NCI-H2196 treated with DMSO at 0.1 percent for 48 hours (cell line): ENCODE measurements around the gene DIPK1A.
"Not testable (repeated sequence)": the region's sequence is repeated elsewhere in the genome, so short reads cannot be mapped to it uniquely, and the experiment has no call there.

Experiments used
- DNase-seq: peaks from one replicate; lab custom pipeline; 2025; ENCODE audit not compliant: unreplicated experiment; lab: John Stamatoyannopoulos, UW

The DIPK1A gene

DNA sequence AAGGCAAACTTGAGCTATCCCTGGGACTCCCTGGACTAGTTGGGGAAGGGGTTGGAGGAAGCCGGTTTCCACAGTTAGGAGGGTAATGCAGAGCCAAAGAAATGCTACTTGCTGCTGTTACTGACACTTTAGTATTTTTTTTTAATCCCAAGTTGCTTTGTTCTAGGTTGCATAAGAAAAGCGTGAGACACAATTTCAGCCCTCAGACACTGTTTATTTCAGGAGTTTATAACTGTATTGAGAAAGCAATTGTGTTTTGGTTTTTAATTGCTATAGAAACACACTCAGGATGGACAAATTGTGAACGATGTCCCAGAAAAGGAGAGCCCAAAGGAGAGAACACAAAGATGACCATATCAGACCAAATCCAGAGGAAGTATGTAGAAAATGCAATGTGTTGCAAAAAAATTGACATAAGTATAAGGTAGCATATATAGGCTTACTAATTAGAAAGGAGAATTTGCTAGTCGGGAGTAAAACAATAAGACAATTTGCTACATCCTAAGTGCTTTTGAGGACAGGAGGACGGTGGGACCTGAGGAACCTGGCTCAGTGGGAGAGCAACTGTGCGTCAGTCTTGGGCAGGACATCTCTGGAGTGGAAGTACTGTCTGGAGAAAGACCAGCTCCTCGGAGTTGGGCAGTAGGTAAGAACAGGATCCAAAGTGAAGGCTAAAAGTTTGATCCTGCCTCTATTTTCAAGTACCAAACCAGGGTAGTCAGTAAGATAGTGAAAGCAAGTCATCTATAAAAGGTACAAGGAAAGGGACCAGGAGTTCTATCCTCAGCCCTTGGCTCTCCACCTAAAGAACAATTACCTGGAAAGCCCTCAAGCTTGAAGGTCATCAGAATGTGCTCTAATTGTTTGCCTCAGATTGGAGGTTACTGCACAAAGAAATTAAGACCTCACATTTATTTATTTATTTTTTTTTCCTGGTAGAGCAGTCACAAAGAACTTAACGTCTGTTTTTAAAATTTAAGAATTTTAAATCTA, 39.9 kb downstream of the DIPK1A start:
- no peak for DNase-seq

DNA sequence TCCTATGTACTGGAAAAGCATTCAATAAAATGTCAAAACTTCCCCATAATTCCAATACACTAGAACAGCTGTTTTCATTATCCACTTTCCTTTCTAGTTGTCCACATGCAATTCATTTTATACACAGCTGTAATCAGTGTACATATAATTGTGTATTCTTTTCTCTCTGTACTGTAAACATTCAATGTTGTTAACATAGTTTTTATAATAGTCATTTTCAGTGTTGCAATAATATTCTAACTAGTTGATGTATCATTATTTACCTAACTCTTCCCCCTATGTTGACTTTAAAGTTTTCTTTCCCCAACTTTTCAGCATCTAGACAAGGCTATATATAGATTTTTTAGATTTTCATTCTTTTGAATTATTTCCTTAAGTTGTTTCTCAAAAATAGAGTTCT, 44.4 kb downstream of the DIPK1A start:
- no peak for DNase-seq

DNA sequence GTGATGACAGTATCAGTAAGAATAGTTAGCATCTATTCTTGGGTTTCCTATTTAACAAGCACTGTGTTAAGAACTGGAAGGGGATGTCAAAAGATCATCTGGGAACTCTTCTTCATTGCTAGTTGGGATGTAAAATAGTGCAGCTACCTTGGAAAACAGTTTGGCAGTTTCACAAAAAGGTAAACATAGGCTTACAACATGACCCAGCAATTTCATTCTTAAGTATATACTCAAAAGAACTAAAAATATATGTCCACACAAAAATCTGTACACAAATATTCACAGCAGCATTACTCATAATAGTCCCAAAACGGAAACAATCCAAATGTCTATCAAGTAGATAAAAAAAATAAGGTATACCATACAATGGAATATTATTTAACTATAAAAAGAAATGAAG, 45.7 kb downstream of the DIPK1A start:
- DNase-seq = no peak

DNA sequence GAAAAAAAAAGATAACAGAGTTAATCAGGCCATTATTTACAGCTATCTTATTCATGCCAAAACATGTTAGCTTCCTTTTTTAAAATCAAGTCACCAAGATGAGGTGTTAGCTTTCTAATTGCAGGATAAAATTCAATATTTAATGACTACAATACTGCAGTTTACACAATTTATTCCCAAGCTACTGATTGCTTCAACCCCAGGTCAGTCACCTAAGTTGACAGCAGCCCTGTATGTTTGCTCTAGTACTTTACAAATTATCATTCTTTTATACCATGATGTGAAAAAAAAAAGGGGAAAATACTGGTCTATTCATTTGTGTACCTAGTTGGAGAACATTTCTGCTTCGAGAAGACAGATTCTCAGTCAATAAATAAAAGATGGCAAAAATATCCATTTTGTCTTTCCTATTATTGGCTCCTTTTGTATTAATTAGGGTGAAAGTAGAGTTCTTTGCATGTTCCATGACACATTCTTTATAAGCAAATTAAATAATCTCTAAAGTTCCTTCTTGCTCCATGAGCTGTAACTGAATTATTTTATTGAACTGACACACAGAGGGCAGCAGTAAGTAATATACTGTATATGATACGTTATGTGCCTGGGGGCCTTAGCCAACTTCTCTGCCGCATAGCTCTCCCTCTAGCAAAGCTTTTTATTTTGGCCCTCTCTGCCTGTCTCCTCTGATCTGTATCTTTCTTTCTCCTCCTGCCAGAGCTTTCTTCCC, 48.0 kb downstream of the DIPK1A start:
- DNase-seq = no peak

DNA sequence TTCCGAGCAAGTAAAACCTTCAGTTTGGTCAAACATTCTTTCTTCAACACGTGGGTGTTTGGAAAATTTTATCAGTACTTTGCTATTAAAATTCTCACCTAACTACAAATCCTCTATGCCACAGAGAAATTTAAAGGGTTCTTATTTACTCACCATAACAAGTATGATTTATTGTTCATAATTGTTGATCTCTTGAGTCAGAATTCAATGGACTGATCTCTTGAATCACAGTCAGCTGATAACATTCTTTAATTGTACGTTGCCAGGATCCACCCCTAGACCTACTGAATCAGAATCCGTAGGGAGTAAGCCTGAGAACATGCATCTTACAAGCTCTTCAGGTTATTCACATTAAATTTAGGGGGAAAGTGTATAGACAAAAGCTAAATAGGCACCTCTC, 51.2 kb downstream of the DIPK1A start:
- no peak for DNase-seq

DNA sequence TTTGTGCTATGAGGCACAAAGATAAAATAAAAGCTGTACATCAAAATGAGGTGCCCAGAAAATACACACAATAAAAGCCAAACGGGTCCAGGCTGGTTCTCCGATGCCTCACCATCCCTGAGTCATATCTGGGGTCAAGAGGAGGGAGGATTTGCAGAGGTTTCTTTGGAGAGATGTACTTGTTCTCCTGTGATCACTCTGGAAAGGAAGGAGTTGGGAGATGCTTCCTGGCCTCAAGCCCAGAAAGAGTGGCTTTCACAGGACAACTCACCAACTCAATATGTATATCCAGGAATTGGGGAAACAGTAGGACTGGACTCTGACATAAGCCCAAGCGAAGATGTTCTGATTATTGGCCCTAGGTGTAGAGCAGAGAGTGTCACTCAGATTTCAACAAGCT, 51.9 kb downstream of the DIPK1A start:
- DNase-seq = no peak

DNA sequence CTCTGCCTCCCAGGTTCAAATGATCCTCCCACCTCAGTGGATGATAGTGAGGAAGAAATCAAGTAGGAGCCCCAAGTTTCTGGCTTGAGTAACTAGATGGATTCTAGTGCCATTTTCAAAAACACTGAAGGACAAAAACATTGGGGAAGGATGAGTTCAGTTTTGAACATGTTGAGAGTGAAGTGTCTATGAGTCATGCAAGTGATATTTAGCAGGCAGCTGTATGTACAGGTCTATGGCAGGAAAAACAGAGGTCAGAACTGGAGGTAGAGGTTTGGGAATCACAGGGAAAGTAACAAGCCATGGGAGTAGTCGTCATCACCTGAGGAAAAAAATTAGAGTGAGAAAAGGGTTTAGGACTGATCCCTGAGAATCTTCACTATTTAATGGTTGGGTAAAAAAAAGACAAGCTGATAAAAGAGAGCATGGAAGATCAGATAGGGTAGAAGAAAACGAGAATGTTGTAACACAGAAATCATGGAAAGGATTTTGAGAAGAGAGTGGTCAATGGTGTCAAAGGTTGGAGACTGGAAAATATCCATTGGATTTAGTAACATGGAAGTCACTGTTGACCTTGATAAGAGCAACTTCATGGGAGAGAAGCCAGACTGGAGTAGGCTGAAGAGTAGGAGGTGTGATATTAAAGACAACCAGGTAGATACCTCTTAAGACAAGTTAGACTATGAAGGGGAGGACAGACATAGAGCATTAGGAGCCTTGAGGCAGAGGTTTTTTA, 53.1 kb downstream of the DIPK1A start:
- peak; percentile 13 for DNase-seq

DNA sequence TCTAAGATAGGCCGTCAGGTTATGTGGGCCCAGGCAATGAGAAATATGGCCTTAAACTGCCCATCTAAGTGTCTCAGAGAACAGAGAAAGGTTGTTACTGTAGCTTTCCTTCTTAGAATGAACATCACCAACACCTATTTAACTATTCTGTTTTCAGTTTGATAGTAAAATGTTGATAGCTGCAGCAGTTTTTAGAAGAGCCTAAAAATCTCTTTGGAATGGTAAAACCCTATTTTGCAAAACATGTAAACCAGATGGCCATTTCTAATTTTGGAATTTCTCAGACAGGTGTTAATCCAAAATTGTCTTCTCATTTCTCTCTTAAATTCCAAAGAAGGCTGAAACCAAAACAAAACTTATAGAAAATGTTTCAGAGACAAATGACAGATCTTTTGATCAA, 57.5 kb downstream of the DIPK1A start:
- DNase-seq = no peak

DNA sequence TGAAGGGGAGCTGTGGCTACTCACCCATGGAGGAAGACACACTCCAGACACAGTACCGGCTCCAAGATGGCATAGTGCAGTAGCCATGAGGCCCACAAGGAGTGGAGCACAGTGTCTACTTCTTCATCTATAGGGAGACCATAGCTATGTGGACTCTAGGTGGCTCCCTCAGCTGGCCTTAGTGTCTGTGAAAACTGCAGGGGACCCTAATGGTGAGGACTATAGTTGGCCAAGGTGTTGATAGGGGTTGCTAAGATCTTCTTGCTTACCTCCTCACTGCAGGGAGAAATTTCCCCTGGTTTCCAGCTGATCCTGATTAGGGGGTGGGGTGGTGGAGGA, 58.9 kb downstream of the DIPK1A start:
- no peak for DNase-seq

DNA sequence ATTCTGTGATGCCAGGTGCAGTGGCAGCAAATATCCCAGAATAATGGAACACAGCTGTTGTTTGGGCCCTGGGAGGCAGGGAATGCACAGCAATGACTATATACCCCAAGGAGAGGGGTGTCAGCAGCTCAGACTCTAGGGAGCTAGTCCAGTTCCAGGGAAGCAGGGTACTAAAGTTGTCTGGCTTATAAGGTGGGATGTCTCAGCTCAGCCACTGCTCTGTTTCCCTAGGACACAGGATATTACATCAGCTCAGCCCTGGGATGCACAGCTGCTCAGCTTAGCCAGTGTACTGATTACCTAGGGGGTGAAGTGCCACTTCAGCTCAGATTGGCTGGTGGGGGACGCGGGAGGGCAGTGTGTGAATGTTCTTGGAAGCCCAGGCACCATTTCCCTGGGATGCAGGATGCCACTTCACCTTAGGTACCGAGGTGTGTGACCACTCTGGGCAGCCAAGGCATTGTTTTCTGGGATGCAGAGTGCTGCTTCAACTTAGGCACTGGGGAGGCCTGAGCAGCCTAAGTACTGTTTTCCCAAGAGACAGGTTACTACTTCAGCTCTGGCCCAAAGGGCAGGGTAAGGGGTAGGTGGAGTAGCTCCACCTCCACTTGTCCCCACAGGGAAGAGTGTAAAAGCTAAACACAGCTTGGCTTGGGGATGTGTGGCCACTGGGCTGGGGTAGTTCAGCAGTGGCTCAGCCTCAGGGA, 59.4 kb downstream of the DIPK1A start:
- DNase-seq = no peak

DNA sequence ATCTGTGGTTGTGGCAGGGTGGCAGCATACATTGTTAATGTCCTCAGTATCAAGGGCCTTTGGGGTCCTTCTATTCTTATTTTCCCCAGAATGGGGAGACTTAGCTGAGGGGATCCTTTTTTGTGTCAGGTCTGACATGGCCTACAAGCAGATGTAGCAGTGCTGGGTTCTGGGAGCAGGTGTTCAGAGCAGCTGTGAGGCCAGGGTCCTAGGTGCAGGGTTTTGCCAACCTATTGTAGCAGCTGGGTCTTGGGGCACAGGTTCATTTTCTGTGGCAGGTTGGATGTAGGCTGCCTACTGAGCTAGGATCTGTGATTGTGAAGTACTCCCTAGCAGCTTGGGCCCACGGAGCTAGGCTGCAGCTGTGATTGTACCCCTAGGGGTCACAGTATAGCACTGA, 60.1 kb downstream of the DIPK1A start:
- DNase-seq = no peak

DNA sequence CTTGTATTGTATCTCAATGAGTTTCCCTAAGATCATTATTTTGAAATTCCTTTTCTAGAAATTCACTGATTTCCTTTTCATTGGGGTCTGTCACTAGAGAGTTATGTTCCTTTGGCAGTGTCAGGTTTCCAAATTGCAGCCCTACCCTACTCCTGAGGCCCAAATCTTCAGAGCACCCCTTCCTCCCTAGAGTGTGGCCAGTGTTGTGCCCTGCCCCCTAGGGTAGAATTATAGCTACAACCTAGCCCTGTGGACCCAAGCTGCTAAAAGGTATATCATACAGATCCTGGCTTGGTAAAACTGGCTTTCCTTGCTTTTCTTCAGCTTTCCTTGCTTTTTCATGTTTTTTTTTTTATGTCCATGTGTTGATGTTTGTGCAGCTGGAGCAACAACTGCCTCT, 60.7 kb downstream of the DIPK1A start:
- DNase-seq = no peak

DNA sequence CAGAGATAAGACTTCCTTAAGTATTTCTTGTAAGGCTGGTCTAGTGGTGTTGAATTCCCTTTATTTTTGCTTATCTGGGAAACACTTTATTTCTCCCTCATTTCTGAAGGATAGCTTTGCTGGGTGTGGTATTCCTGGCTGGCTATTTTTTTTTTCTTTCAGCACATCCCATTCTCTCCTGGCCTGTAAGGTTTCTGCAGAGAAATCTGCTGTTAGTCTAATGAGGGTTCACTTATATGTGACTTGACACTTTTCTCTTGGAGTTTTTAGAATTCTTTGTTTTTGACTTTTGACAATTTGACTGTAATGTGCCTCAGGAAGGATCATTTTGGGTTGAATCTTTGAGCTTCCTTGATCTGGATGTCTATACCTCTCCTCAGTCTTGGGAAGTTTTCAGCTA, 61.5 kb downstream of the DIPK1A start:
- DNase-seq = no peak

DNA sequence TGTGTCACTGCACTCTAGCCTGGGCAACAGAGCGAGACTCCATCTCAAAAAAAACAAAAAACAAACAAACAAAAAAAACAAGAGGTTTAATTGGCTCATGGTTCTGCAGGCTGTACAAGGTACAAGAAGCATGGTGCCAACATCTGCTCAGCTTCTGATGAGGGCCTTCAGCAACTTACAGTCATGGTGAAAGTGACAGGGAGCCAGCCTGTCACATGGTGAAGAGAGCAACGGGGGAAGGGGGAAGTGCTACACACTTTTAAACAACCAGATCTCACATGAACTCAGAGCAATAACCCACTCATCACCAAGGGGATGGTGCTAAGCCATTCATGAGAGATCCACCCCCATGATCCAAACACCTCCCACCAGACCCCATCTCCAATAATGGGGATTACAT, 63.2 kb downstream of the DIPK1A start:
- not testable (repeated sequence) for DNase-seq

DNA sequence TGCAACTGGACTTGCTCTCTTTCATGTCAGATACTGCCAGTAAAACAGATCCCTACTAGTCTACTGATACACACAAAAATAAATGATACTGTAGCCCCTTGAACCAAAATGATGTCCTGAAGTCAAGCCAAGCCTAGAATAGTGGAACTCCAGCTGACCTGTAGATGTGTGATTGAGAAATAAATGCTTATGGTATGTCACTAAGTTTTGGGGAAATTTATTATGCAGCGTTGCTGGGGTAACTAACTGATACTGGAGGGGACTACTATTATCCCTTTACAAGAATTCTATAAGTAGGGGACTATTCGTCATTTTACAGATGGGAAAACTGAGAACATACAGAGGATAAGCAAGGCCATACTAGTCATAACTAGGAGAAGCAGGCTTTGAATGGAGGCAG, 73.8 kb downstream of the DIPK1A start:
- DNase-seq = no peak

DNA sequence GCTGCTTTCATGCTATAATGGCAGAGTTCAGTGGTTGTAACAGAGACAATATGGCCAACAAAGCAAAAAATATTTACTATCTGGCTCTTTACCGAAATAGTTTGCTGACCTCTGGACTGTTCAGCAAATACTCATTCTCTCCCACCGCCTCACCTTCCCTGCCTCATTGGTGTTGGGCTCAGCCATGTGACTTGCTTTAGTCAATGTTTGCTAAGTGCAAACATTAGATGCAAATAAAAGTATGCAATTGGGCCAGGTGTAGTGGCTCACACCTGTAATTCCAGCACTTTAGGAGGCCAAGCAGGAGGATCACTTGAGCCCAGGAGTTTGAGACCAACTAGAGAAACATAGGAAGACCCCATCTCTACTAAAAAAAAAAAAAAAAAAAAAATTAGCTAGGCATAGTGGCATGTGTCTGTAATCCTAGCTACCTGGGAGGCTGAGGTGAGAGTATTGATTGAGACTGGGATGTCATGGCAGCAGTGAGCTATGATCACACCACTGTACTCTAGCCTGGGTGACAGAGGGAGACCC, 74.3 kb downstream of the DIPK1A start:
- DNase-seq = peak; percentile 20

DNA sequence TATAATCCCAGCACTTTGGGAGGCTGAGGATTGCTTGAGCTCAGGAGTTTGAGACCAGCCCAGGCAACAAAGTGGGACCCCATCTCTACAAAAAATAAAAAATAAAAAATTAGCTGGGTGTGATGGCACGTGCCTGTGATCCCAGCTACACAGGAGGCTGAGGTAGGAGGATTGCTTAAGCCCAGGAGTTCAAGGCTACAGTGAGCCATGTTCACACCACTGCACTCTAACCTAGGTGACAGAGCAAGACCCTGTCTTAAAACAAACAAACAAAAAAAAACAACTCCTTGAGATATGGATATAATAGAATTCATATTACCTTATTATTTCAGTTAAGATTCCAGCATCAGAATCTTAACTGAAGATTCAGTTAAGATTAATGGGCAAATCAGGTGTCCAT, 77.1 kb downstream of the DIPK1A start:
- DNase-seq = no peak

DNA sequence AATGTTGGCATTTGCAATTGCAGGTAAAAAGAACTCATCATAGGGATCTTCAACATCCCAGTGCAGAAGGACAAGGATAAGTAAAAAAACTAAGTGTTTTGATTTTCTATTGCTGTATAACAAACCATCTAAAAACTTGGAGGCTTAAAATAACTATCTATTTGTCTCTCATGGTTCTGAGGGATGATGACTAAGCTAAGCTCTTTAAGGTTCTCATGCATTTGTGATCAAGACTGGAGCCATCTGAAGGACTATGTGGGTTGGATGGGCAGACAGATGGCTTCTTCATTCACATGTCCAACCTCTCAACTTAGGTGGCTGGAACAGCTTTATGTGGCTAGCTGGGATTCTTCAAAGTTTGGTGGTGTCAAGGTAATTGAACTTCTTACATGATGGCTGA, 78.0 kb downstream of the DIPK1A start:
- no peak for DNase-seq

DNA sequence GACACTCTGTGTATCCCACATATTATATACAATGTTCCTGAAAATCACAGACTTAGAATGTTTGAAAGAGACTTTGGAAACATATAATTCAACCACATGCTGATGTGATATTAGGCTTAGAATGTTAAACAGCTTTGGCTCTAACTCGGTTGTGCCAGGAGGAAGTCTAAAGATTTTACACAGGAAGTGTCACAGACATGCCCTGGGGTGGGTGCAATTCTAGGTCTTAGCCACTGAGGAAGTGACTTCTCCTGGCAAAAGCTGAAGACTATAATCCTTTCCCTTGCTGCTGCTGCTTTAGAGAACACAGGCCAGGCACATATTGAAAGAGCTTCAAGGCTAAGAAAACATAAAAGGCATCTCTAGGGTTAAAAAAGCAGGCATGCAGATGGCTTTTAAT, 78.4 kb downstream of the DIPK1A start:
- DNase-seq = no peak

DNA sequence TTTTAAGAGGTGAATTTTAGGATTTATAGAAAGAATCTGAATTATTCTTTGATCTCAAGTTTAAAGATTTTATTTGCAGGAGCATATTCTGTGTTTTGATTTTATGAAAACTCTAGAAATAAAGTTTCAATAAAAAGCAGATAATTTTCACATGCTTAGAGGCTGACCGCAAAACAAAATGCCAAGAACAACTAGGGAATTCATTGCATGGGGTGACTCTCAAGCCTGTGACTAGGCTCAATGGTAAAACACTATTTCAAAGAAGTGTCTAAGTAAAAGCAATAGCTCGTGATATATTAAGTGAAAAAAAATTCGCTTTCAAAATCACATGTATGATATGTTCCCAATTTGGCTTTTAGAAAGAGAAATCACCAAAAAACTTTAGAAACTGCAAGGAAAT, 79.9 kb downstream of the DIPK1A start:
- no peak for DNase-seq
